Transverse colon (tissue), 3 donors: ENCODE data around the gene AGBL5.

Experiments
- CTCF ChIP-seq, 5 experiments: fragments of 200-600 bp in 3 of 5; fragments of 450-650 bp in 2 of 5; sonication (generic) in 3 of 5; IDR thresholded peaks; 1 replicate in 2 of 5; 2 replicates in 3 of 5; pipeline ENCODE4 v1.5.1; 2016 to 2017; ENCODE audit warnings: antibody characterized with exemption in 5 of 5, inconsistent platforms in 3 of 5, mild to moderate bottlenecking in 2 of 5, moderate library complexity in 1 of 5
- EP300 ChIP-seq: sonication (generic); formaldehyde crosslinking; IDR thresholded peaks from one replicate; pipeline ENCODE4 v1.6.1; 2017; ENCODE audit warnings: antibody characterized with exemption, low read depth

- no peak for TF ChIP-seq CTCF (IDR thresholded peaks at IDR 0.05)
- no peak for TF ChIP-seq EP300
These were observed 48.5 kb upstream of the AGBL5 start for GRCh38 chr2:27003007-27003406.
